ENCODE results near the gene TNFAIP3. TPM values are rescaled to one million over a fixed set of nuclear protein-coding genes. Genes with fewer than 3 reads are reported as not detected.

The TNFAIP3 gene
- polyA plus RNA-seq, 4 donors: 10.8 to 30.6 (median 15.3) TPM

DNA sequence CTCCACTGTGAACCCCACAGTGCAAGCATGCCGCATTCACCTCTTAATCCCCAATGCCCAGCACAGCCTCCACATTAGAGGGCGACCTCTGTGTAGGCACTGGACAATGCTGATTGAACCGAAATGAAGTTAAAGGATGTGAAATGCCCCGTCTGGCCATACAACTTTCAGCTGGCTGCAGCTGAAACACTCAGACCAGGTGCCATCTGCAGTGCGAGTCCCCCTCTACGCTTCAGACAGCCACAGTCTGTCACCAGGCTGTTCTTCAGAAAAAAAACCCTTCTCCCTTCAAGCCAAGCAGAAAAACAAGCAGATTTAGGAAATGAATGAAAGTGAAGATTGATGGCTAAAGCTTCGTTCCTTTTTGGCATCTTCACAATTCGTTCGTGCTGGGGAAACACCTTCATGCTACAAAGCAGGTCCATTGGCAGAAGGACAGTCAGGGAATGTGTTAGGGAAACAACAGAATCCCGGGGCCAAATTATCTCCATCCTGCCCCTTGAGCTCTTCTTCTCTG is 44.7 kb downstream of the TNFAIP3 start:
- DNase-seq (no peak), FAIRE-seq (no peak)
- no peaks in the 10 kb centered on the region for H3K4me1 ChIP-seq (ENCODE audit: control insufficient read depth in 3 of 3, insufficient read depth in 2 of 3, low read depth in 1 of 3, low read length in 2 of 3)
- H3K4me3 ChIP-seq (ENCODE audit: low read depth in 1 of 3, low read length in 3 of 3): no peak overlapping the region
- no peak overlapping the region for H3K27ac ChIP-seq (ENCODE audit: low read depth in 1 of 3, low read length in 2 of 3)
- H3K9me3 ChIP-seq (ENCODE audit: control insufficient read depth in 2 of 2, insufficient read depth in 1 of 2, low read depth in 1 of 2, low read length in 1 of 2): no peaks in the 10 kb centered on the region
- no peaks in the 10 kb centered on the region for H3K36me3 ChIP-seq (ENCODE audit: control insufficient read depth in 3 of 3, insufficient read depth in 2 of 3, low read depth in 1 of 3, low read length in 3 of 3)
- WGBS, 3 donors: 72 to 83% (median 81%) methylated on average over 10 of the region's 10 CpGs
- H3K27me3 ChIP-seq (ENCODE audit: control insufficient read depth in 3 of 3, insufficient read depth in 3 of 3, low read length in 3 of 3): no peaks in the 10 kb centered on the region

DNA sequence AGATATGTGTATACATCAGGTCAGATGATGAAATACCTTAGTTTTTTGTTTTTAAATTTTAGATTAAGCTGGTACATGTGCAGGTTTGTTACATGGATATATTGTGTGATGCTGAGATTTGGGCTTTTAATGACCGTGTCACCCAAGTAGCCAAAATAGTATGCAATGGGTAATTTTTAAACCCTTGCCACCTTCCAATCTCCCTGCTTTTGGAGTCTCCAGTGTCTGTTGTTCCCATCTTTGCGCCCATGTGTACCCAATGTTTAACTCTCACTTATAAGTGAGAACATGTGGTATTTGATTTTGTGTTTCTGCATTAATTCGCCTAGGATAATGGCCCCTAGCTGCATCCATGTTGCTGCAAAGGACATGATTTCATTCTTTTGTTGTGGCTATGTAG is 45.8 kb downstream of the TNFAIP3 start:
- H3K36me3 ChIP-seq (ENCODE audit: control insufficient read depth in 3 of 3, insufficient read depth in 2 of 3, low read depth in 1 of 3, low read length in 3 of 3): no peaks in the 10 kb centered on the region
- H3K27me3 ChIP-seq (ENCODE audit: control insufficient read depth in 3 of 3, insufficient read depth in 3 of 3, low read length in 3 of 3): no peaks in the 10 kb centered on the region
- H3K4me1 ChIP-seq (ENCODE audit: control insufficient read depth in 3 of 3, insufficient read depth in 2 of 3, low read depth in 1 of 3, low read length in 2 of 3): no peaks in the 10 kb centered on the region
- no peak overlapping the region for H3K27ac ChIP-seq (ENCODE audit: low read depth in 1 of 3, low read length in 2 of 3)
- WGBS, 3 donors: 88 to 97% (median 92%) methylated on average over 3 of the region's 3 CpGs
- DNase-seq (no peak), FAIRE-seq (no peak)
- no peak overlapping the region for H3K4me3 ChIP-seq (ENCODE audit: low read depth in 1 of 3, low read length in 3 of 3)
- H3K9me3 ChIP-seq (ENCODE audit: control insufficient read depth in 2 of 2, insufficient read depth in 1 of 2, low read depth in 1 of 2, low read length in 1 of 2): no peaks in the 10 kb centered on the region

DNA sequence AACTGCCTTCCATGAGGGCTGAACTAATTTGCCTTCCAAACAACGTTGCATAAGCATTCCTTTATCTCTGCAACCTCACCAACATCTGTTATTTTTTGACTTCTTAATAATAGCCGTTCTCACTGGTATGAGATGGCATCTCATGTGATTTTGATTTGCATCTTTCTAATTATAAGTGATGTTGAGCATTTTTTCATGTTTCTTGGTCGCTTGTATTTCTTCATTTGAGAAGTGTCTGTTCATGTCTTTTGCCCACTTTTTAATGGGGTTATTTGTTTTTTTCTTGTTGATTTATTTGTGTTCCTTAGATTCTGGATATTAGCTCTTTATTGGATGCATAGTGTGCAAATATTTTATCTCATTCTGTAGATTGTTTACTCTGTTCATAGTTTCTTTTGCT is 46.4 kb downstream of the TNFAIP3 start:
- no peak for FAIRE-seq
- 83 to 90% (median 89%) methylated on average over 3 of the region's 3 CpGs for WGBS, 3 donors
- no peaks in the 10 kb centered on the region for H3K4me1 ChIP-seq (ENCODE audit: control insufficient read depth in 3 of 3, insufficient read depth in 2 of 3, low read depth in 1 of 3, low read length in 2 of 3)

DNA sequence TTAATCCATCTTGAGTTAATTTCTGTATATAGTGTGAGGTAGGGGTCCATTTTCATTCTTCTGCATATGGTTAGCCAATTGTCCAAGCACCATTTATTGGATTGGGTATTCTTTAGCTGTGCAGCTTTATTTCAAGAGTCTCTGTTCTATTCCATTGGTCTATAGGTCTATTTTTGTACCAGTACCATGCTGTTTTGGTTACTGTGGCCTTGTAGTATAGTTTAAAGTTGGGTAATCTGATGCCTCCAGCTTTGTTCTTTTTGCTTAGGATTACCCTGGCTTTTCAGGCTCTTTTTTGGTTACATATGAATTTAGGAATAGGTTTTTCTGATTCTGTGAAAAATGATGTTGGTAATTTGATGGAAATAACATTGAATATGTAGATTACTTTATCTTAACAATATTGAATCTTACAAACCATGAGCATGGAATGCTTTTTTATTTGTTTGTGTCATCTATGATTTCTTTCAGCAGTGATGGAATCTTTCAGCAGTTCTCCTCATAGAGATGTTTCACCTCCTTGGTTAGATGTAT is 47.0 kb downstream of the TNFAIP3 start:
- no peaks in the 10 kb centered on the region for H3K27me3 ChIP-seq (ENCODE audit: control insufficient read depth in 3 of 3, insufficient read depth in 3 of 3, low read length in 3 of 3)
- H3K27ac ChIP-seq (ENCODE audit: low read depth in 1 of 3, low read length in 2 of 3): no peak overlapping the region
- no peaks in the 10 kb centered on the region for H3K4me1 ChIP-seq (ENCODE audit: control insufficient read depth in 3 of 3, insufficient read depth in 2 of 3, low read depth in 1 of 3, low read length in 2 of 3)
- FAIRE-seq (no peak), DNase-seq (no peak)
- H3K36me3 ChIP-seq (ENCODE audit: control insufficient read depth in 3 of 3, insufficient read depth in 2 of 3, low read depth in 1 of 3, low read length in 3 of 3): no peaks in the 10 kb centered on the region
- no peaks in the 10 kb centered on the region for H3K9me3 ChIP-seq (ENCODE audit: control insufficient read depth in 2 of 2, insufficient read depth in 1 of 2, low read depth in 1 of 2, low read length in 1 of 2)
- H3K4me3 ChIP-seq (ENCODE audit: low read depth in 1 of 3, low read length in 3 of 3): no peak overlapping the region

More for the DNA sequence above, 46.4 kb downstream of the TNFAIP3 start:
- H3K9me3 ChIP-seq (ENCODE audit: control insufficient read depth in 2 of 2, insufficient read depth in 1 of 2, low read depth in 1 of 2, low read length in 1 of 2): no peaks in the 10 kb centered on the region
- no peak for DNase-seq
- no peaks in the 10 kb centered on the region for H3K27me3 ChIP-seq (ENCODE audit: control insufficient read depth in 3 of 3, insufficient read depth in 3 of 3, low read length in 3 of 3)
- no peaks in the 10 kb centered on the region for H3K36me3 ChIP-seq (ENCODE audit: control insufficient read depth in 3 of 3, insufficient read depth in 2 of 3, low read depth in 1 of 3, low read length in 3 of 3)
- H3K4me3 ChIP-seq (ENCODE audit: low read depth in 1 of 3, low read length in 3 of 3): no peak overlapping the region
- H3K27ac ChIP-seq (ENCODE audit: low read depth in 1 of 3, low read length in 2 of 3): no peak overlapping the region

DNA sequence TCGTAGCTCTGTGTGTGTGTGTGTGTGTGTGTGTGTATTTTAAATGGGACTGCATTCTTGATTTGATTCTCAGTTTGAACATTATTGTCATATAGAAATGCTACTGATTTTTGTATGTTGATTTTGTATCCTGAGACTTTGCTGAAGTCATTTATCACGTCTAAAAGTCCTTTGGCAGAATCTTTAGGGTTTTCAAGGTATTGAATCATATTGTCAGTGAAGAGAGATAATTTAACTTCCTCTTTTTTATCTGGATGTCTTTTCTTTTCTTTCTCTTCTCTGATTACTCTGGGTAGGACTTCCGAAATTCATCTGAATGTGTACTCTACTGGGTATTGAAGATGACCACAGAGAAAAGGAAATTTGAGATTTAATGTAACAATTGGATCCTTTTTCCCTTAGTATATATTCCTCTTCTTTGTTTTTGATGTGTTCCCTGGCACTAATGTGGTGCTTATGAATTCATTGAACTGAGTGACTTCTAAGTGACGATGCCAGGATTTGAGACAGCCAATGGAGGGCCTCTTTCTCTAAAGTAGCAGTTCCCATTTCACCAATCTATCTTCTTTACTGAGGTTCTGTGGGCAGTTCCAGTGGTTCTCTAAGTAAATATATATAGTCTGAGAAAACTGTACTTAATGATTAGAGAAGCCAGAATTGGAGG is 47.6 kb downstream of the TNFAIP3 start:
- Histone ChIP-seq H3K4me3 (ENCODE audit: low read depth in 1 of 3, low read length in 3 of 3) (no peak overlapping the region), H3K27ac (ENCODE audit: low read depth in 1 of 3, low read length in 2 of 3) (no peak overlapping the region), H3K4me1 (ENCODE audit: control insufficient read depth in 3 of 3, insufficient read depth in 2 of 3, low read depth in 1 of 3, low read length in 2 of 3) (no peaks in the 10 kb centered on the region), H3K27me3 (ENCODE audit: control insufficient read depth in 3 of 3, insufficient read depth in 3 of 3, low read length in 3 of 3) (no peaks in the 10 kb centered on the region), H3K36me3 (ENCODE audit: control insufficient read depth in 3 of 3, insufficient read depth in 2 of 3, low read depth in 1 of 3, low read length in 3 of 3) (no peaks in the 10 kb centered on the region), H3K9me3 (ENCODE audit: control insufficient read depth in 2 of 2, insufficient read depth in 1 of 2, low read depth in 1 of 2, low read length in 1 of 2) (no peaks in the 10 kb centered on the region)
- FAIRE-seq: no peak
- DNase-seq: no peak
- 80 to 85% (median 81%) methylated on average over 4 of the region's 4 CpGs for WGBS, 3 donors

DNA sequence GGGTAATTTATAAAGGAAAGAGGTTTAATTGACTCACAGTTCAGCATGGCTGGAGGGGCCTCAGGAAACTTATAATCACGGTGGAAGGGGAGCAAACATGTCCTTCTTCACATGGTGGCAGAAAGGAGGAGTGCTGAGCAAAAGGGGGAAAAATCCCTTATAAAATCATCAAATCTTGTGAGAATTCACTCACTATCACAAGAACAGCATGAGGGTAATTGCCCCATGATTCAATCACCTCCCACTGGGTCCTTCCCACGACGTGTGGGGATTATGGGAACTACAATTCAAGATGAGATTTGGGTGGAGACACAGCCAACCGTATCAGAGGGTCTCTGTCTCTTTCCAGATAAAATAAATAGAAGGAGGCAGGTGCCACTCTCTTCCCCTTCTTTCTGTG is 48.7 kb downstream of the TNFAIP3 start:
- Histone ChIP-seq H3K4me3 (ENCODE audit: low read depth in 1 of 3, low read length in 3 of 3) (no peak overlapping the region), H3K4me1 (ENCODE audit: control insufficient read depth in 3 of 3, insufficient read depth in 2 of 3, low read depth in 1 of 3, low read length in 2 of 3) (no peaks in the 10 kb centered on the region), H3K27ac (ENCODE audit: low read depth in 1 of 3, low read length in 2 of 3) (no peak overlapping the region), H3K9me3 (ENCODE audit: control insufficient read depth in 2 of 2, insufficient read depth in 1 of 2, low read depth in 1 of 2, low read length in 1 of 2) (no peaks in the 10 kb centered on the region), H3K27me3 (ENCODE audit: control insufficient read depth in 3 of 3, insufficient read depth in 3 of 3, low read length in 3 of 3) (no peaks in the 10 kb centered on the region), H3K36me3 (ENCODE audit: control insufficient read depth in 3 of 3, insufficient read depth in 2 of 3, low read depth in 1 of 3, low read length in 3 of 3) (no peaks in the 10 kb centered on the region)
- DNase-seq (no peak), FAIRE-seq (no peak)
- 75 to 81% (median 80%) methylated on average over 4 of the region's 4 CpGs for WGBS, 3 donors

DNA sequence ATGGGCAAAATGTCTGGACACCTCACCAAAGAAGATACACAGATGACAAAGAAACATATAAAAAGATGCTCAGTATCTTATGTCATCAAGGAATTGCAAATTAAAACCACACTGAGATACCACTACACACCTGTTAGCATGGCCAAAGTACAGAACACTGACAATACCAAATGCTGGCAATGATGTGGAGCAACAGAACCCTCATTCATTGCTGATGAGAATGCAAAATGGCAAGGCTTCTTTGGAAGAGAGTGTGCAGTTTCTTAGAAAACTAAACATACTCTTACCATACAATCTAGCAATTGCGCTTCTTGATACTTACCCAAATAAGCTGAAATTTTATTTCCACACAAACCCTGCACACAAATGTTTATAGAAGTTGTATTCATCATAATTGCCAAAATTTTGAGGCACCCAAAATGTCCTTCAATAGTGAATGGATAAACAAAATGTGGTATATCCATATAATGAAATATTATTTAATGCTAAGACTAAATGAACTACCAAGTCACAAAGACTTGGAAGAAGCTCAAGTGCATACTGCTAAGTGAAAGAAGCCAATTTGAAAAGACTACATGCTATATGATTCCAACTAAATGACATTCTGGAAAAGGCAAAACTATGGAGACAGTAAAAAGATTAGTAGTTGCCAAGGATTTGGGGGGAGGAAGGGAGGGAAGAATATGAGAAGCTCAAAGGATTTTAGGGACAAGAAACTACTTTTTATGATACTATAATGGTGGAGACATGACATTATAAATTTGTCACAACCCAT is 50.7 kb downstream of the TNFAIP3 start:
- no peak for DNase-seq
- WGBS, 3 donors: 99 to 100% (median 100%) methylated on average over 1 of the region's 1 CpG
- no peak overlapping the region for H3K4me3 ChIP-seq (ENCODE audit: low read depth in 1 of 3, low read length in 3 of 3)
- H3K27me3 ChIP-seq (ENCODE audit: control insufficient read depth in 3 of 3, insufficient read depth in 3 of 3, low read length in 3 of 3): no peaks in the 10 kb centered on the region
- H3K9me3 ChIP-seq (ENCODE audit: control insufficient read depth in 2 of 2, insufficient read depth in 1 of 2, low read depth in 1 of 2, low read length in 1 of 2): no peaks in the 10 kb centered on the region
- H3K27ac ChIP-seq (ENCODE audit: low read depth in 1 of 3, low read length in 2 of 3): no peak overlapping the region
- FAIRE-seq: no peak
- H3K36me3 ChIP-seq (ENCODE audit: control insufficient read depth in 3 of 3, insufficient read depth in 2 of 3, low read depth in 1 of 3, low read length in 3 of 3): no peaks in the 10 kb centered on the region
- no peaks in the 10 kb centered on the region for H3K4me1 ChIP-seq (ENCODE audit: control insufficient read depth in 3 of 3, insufficient read depth in 2 of 3, low read depth in 1 of 3, low read length in 2 of 3)

DNA sequence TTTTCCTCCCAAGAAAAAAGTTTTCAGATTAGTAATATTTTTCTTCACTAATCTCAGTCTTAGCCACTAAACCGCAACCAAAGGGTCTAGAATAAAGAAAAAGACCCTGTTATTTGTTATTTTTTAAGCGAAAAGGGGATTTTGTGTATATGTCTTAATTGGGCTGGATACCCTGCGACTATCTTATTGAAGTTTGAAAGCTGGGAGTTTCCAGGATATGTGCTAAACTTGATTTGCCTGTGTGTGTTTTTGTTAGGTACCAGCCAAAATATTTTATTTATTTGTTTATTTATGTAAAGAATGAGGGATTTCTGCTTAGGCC is 52.4 kb downstream of the TNFAIP3 start:
- FAIRE-seq (no peak), DNase-seq (no peak)
- H3K4me1 ChIP-seq (ENCODE audit: control insufficient read depth in 3 of 3, insufficient read depth in 2 of 3, low read depth in 1 of 3, low read length in 2 of 3): peaks cover 0 to 6% (median 0%) of the 10 kb centered on the region in 3 donors

More for the DNA sequence above, 52.4 kb downstream of the TNFAIP3 start:
- Histone ChIP-seq H3K4me3 (ENCODE audit: low read depth in 1 of 3, low read length in 3 of 3) (no peak overlapping the region), H3K27me3 (ENCODE audit: control insufficient read depth in 3 of 3, insufficient read depth in 3 of 3, low read length in 3 of 3) (no peaks in the 10 kb centered on the region), H3K36me3 (ENCODE audit: control insufficient read depth in 3 of 3, insufficient read depth in 2 of 3, low read depth in 1 of 3, low read length in 3 of 3) (no peaks in the 10 kb centered on the region), H3K9me3 (ENCODE audit: control insufficient read depth in 2 of 2, insufficient read depth in 1 of 2, low read depth in 1 of 2, low read length in 1 of 2) (no peaks in the 10 kb centered on the region), H3K27ac (ENCODE audit: low read depth in 1 of 3, low read length in 2 of 3) (no peak overlapping the region)
- WGBS, 3 donors: 78 to 87% (median 87%) methylated on average over 3 of the region's 3 CpGs

All from small intestine (tissue), 7 donors.